GM12875 (cell line): ENCODE data around the gene ERICH3.

Experiments used
- H3K4me3 ChIP-seq: one replicate; pipeline ENCODE4 v1.5.1; 2011; ENCODE audit warnings: low read depth, low read length, control low read depth
- TF ChIP-seq, protein P1 (sequence below): IDR thresholded peaks from 2 replicates; pipeline ENCODE4 v1.5.1; 2011; ENCODE audit warnings: low read depth, mild to moderate bottlenecking, control low read depth, inconsistent platforms, low read length, moderate library complexity, borderline replicate concordance; ENCODE audit not compliant: insufficient read depth

Gene ERICH3

DNA sequence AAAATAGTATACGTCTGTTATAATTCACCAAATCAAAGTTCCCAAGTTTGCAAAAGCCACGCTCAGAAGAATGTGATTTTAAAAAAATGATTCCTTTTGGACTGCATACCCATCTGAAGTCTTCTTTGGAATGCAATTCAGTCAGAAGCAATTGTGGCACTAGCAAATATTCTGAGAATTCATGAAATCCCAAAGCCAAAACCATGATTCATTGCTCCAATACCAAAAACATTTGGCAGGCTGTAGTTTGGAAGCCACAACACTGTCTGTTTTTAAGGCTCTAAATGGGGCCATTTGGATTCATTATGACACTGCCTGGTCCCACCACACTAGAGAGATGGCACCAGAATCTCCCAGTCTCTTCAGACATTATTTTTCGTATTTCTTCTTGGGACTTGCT, 139.4 kb downstream of the ERICH3 start:
- H3K4me3 ChIP-seq: no peak overlapping the region
- TF ChIP-seq, protein P1, sequence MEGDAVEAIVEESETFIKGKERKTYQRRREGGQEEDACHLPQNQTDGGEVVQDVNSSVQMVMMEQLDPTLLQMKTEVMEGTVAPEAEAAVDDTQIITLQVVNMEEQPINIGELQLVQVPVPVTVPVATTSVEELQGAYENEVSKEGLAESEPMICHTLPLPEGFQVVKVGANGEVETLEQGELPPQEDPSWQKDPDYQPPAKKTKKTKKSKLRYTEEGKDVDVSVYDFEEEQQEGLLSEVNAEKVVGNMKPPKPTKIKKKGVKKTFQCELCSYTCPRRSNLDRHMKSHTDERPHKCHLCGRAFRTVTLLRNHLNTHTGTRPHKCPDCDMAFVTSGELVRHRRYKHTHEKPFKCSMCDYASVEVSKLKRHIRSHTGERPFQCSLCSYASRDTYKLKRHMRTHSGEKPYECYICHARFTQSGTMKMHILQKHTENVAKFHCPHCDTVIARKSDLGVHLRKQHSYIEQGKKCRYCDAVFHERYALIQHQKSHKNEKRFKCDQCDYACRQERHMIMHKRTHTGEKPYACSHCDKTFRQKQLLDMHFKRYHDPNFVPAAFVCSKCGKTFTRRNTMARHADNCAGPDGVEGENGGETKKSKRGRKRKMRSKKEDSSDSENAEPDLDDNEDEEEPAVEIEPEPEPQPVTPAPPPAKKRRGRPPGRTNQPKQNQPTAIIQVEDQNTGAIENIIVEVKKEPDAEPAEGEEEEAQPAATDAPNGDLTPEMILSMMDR: no peak

DNA sequence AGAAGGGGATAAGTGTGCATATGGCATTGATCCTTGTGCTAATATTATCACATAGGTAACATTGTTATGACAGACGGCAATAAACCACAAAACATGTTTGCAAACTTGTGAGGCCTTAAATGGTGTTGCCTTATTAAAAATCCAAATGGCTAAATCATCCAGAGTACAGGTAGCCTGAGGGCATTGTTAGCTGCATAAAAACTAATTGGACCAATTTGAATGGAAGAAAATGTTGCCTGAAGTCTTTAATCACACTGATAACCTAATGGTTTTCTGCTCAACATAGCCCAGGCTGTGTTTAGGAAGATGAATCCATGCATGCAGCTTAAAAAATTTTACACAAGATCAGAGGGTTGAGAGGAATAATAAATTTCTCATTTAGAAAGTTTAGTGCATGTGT, 141.8 kb downstream of the ERICH3 start:
- TF ChIP-seq, protein P1: no peak

DNA sequence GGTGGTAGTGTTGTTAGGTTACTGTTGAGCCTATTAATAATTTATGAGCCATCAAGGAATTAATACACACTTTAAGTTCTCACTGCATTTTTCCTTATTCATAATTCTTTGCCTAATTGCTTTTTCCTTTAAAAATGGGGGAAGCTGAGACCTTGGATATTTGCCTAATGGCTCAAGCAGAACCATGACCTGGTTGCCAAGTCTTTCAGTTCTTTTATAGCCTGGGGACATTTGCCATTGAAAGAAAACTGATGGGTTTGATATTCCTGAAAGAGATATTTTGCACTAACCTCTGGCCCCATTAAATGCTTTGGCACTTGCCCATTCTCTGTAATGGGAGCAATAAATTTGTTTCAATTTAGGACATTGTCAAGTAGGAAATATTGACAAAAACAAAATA, 142.7 kb downstream of the ERICH3 start:
- TF ChIP-seq, protein P1: no peak
- H3K4me3 ChIP-seq: no peak overlapping the region

More for the DNA sequence above, 141.8 kb downstream of the ERICH3 start:
- H3K4me3 ChIP-seq: no peak overlapping the region

DNA sequence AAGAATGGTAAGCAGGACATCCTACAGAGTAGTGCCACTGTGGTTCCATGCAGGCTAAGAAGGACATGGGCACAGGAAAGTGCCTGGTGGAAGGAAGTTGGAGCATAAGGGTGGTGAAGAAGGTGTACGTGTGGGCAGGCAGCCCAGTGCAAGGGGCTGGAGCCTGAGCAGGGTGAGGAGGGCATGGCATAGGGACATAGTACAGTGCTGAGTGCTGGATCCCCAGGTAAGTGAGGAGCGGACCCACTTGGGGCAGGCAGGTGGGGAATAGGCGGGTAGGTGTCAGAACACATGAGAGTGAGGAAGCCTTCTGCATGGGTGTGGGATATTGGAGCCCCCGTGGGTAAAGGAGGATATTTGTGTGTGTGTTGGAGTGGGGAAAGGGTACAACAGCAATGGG, 145.5 kb downstream of the ERICH3 start:
- TF ChIP-seq, protein P1: no peak
- H3K4me3 ChIP-seq: no peak overlapping the region

DNA sequence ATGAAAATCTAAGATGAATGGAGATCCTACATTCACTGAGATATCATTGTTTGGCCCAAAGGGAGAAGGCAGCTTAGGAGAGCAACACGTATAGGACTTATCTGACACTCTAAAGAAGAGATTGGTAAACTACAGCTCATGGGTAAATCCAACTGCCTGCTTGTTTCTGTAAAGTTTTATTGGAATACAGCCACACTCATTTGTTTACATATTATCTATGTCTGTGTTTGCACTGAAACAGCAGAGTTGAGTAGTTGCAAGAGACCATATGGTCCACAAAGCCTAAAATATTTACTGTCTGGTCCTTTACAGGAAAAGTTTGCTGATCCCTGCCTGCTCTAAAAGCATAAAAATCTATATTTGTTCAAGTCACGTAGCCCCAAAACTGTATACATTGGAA, 146.9 kb downstream of the ERICH3 start:
- TF ChIP-seq, protein P1: no peak
- no peak overlapping the region for H3K4me3 ChIP-seq

DNA sequence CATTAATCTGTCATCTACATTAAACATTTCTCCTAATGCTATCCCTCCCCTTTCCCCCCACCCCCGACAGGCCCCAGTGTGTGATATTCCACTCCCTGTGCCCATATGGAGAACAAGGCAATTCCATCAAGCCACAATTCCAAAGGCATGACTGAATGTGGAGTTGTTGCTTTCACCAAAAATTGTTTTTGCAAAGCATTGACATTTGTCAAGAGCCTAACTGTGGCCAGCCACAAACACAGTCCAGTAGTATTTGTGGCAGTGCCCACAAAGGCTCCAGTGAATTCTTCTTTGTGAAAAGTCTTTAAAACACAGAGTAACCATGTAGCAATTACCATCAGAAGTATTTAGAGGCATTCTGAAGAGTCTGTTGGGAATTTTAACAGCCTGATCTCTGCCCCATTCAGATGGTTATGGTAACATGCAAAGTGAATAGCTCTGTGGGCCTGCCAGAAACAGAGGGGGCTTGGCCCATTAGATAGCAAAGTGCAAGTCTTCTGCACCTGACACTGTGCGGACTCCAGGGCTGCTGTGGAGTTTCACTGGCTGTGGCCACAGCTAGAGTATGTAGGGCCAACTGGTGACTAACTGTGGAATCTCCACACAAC, 149.6 kb downstream of the ERICH3 start:
- TF ChIP-seq, protein P1: no peak
- H3K4me3 ChIP-seq: no peak overlapping the region

DNA sequence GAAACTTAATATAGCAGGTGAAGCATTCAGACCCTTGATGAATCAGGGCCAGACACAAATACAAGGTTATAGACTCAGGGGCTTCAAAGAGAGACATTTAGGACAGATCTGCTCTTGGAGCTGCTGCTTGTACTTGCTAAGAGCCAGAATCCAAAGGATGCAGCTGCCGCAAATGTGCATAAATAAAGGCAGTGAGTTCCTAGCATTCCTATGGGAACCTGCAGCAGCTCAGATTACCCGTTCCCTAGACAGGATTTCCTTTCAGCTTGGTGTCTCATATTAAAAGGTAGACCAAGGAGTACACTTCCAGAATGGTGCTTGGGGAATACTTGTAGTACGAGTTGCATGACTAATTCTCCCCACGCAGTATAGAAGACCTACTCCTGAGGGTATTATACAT, 151.4 kb downstream of the ERICH3 start:
- no peak overlapping the region for H3K4me3 ChIP-seq
- TF ChIP-seq, protein P1: no peak
